ENCODE measurements around the gene COLQ.

DNA sequence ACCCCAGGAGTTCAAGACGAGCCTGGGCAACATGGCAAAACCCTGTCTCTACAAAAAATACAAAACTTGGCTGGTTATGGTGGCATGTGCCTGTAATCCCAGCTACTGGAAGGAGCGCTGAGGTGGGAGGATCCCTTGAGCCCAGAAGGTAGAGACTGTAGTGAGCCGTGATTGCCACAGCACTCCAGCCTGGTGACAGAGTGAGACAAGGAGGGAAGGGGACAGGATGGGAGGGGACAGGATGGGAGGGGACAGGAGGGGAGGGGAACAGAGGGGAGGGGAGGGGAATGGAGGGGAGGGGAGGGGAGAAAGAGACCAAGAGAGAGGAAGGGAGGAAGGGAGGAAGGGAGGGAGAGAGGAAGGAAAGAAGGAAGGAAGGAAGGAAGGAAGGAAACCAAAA, 11.0 kb downstream of the COLQ start:
- TF ChIP-seq, protein P1, sequence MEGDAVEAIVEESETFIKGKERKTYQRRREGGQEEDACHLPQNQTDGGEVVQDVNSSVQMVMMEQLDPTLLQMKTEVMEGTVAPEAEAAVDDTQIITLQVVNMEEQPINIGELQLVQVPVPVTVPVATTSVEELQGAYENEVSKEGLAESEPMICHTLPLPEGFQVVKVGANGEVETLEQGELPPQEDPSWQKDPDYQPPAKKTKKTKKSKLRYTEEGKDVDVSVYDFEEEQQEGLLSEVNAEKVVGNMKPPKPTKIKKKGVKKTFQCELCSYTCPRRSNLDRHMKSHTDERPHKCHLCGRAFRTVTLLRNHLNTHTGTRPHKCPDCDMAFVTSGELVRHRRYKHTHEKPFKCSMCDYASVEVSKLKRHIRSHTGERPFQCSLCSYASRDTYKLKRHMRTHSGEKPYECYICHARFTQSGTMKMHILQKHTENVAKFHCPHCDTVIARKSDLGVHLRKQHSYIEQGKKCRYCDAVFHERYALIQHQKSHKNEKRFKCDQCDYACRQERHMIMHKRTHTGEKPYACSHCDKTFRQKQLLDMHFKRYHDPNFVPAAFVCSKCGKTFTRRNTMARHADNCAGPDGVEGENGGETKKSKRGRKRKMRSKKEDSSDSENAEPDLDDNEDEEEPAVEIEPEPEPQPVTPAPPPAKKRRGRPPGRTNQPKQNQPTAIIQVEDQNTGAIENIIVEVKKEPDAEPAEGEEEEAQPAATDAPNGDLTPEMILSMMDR (IDR thresholded peaks at IDR 0.05 in 8 of 11, conservative IDR thresholded peaks at IDR 0.05 in 3 of 11) = no peak
- TF ChIP-seq POLR2A (IDR thresholded peaks at IDR 0.05) = no peak
- no peak for TF ChIP-seq POLR2AphosphoS5 (IDR thresholded peaks at IDR 0.05)

Data from spleen (tissue), 7 donors.